ENCODE data around the gene EBF4.
"Not testable (repeated sequence)": the region's sequence is repeated elsewhere in the genome, so short reads cannot be mapped to it uniquely, and the experiment has no call there.

The EBF4 gene

GRCh38 chr20:2804852-2805688 lies 112.5 kb downstream of the EBF4 start:
- H3K4me3 ChIP-seq (ENCODE audit: low read depth, low read length), result no peak overlapping the region

GRCh38 chr20:2805689-2806350 lies 113.2 kb downstream of the EBF4 start:
- TF ChIP-seq CTCF (IDR thresholded peaks at IDR 0.05; ENCODE audit: low read depth, low read length), result no peak

More at GRCh38 chr20:2804852-2805688, 112.5 kb downstream of the EBF4 start:
- TF ChIP-seq CTCF (IDR thresholded peaks at IDR 0.05; ENCODE audit: low read depth, low read length), result no peak

GRCh38 chr20:2806351-2806701 lies 113.7 kb downstream of the EBF4 start:
- H3K4me3 ChIP-seq (ENCODE audit: low read depth, low read length), result no peak overlapping the region
- TF ChIP-seq CTCF (IDR thresholded peaks at IDR 0.05; ENCODE audit: low read depth, low read length), result no peak

More at GRCh38 chr20:2805689-2806350, 113.2 kb downstream of the EBF4 start:
- H3K4me3 ChIP-seq (ENCODE audit: low read depth, low read length), result no peak overlapping the region

GRCh38 chr20:2807019-2807418 lies 114.4 kb downstream of the EBF4 start:
- no peak for TF ChIP-seq CTCF (IDR thresholded peaks at IDR 0.05; ENCODE audit: low read depth, low read length)

GRCh38 chr20:2807929-2808328 lies 115.3 kb downstream of the EBF4 start:
- not testable (repeated sequence) for H3K4me3 ChIP-seq (ENCODE audit: low read depth, low read length)

More at GRCh38 chr20:2807019-2807418, 114.4 kb downstream of the EBF4 start:
- no peak overlapping the region for H3K4me3 ChIP-seq (ENCODE audit: low read depth, low read length)

- H3K4me3 ChIP-seq (ENCODE audit: low read depth, low read length), result no peak overlapping the region
- TF ChIP-seq CTCF (IDR thresholded peaks at IDR 0.05; ENCODE audit: low read depth, low read length), result no peak
These were observed 117.1 kb downstream of the EBF4 start for GRCh38 chr20:2809690-2810089.
